ENCODE results near the gene BHLHA15. TPM values are rescaled to one million over a fixed set of nuclear protein-coding genes. Genes with fewer than 3 reads are reported as not detected.
"Not testable (repeated sequence)": the region's sequence is repeated elsewhere in the genome, so short reads cannot be mapped to it uniquely, and the experiment has no call there.

Gene BHLHA15
- total RNA-seq, 1 experiment from 2014 or later, result not detected

- in situ Hi-C loops (cut with HindIII; ENCODE audit: low pct_unique_long_range_greater_than_20kb, low sequenced_read_pairs), result no loop called here
- DNase-seq (ENCODE audit: low read depth), result no peak
These were observed 6.7 kb downstream of the BHLHA15 start for GRCh38 chr7:98217623-98218582.

DNA sequence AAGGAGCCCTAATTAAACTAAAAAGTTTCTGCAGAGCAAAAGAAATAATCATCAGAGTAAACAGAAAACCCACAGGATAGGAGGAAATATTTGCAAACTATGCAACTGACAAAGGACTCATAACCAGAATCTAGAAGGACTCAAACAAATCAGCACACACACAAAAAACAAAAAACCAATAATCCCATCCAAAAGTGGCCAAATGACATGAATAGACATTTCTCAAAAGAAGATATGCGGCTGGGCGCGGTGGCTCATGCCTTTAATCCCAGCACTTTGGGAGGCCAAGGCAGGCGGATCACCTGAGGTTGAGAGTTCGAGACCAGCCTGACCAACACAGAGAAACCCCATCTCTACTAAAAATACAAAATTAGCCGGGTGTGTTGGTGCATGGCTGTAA is 8.1 kb downstream of the BHLHA15 start:
- in situ Hi-C loops (cut with HindIII; ENCODE audit: low pct_unique_long_range_greater_than_20kb, low sequenced_read_pairs); DNase-seq (ENCODE audit: low read depth): not testable (repeated sequence)

- in situ Hi-C loops (cut with HindIII; ENCODE audit: low pct_unique_long_range_greater_than_20kb, low sequenced_read_pairs), result no loop called here
- DNase-seq (ENCODE audit: low read depth), result no peak
These were observed 10.6 kb downstream of the BHLHA15 start for GRCh38 chr7:98221611-98222532.

GRCh38 chr7:98222533-98223195 is 11.4 kb downstream of the BHLHA15 start:
- in situ Hi-C loops (cut with HindIII; ENCODE audit: low pct_unique_long_range_greater_than_20kb, low sequenced_read_pairs), result no loop called here
- no peak for DNase-seq (ENCODE audit: low read depth)

DNA sequence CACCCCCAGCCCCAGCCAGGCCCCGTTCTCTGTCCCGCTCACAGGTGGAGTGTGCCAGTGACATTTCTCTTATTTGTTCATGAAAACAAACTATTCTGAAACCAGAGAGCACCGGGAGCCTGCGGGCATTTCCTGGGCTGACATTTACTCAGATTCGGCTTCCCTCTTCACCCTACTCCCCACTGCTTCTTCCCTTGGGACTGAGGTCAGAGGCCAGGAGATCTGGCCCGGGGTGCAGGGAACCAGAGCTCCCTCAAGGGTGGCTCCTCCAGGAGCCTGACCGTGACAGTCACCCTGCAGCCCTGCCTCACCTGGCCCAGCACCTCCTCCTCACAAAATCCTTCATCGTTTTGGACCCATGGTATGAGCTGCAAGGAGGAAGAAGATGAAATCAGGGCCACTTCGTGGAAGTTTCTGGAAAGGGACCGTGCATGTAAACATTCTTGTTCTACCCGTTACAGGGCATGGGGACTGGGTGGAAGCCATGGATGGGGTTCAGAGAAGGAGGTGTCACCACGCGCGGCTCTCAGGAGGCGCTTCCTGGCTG is 12.2 kb downstream of the BHLHA15 start:
- no peak for DNase-seq (ENCODE audit: low read depth)
- in situ Hi-C loops (cut with HindIII; ENCODE audit: low pct_unique_long_range_greater_than_20kb, low sequenced_read_pairs), result no loop called here

- in situ Hi-C loops (cut with HindIII; ENCODE audit: low pct_unique_long_range_greater_than_20kb, low sequenced_read_pairs), result no loop called here
These were observed 12.9 kb downstream of the BHLHA15 start for GRCh38 chr7:98223898-98224700.

GRCh38 chr7:98224701-98225181 is 13.5 kb downstream of the BHLHA15 start:
- DNase-seq (ENCODE audit: low read depth), result no peak
- in situ Hi-C loops (cut with HindIII; ENCODE audit: low pct_unique_long_range_greater_than_20kb, low sequenced_read_pairs), result no loop called here

More at GRCh38 chr7:98223898-98224700, 12.9 kb downstream of the BHLHA15 start:
- no peak for DNase-seq (ENCODE audit: low read depth)

DNA sequence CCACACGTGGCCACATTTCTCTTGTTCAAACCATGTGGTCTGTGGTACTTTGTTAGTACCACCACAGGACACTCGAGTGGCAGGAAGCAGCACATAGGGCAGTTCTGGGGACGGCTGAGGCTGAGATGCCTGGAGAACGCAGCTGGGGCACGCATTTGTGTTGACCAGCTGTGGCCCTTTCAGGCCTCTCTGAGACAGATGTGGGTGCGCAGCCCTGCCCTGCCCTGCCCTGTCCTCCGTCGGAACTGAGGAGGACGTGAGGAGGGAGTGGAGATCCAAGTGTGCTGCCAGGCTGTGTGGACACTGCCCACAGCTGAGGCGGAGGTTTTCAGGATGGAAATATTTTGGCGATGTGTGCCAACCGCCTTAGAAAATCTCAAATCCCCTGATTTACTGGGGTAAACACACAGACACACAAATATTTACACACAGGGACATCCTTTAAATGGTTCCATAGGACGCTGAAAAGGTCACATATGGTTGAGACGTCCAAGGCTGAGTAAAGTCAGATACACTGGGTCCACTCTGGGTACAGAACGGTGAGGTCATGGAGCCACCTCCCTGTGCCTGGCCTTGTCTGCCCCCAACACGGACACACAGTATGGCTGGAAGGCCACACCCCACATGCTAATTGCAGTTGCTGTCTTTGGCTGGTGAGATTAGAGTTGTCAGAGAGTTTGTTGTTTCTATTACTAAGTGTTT is 14.8 kb downstream of the BHLHA15 start:
- in situ Hi-C loops (cut with HindIII; ENCODE audit: low pct_unique_long_range_greater_than_20kb, low sequenced_read_pairs), result no loop called here
- no peak for DNase-seq (ENCODE audit: low read depth)

DNA sequence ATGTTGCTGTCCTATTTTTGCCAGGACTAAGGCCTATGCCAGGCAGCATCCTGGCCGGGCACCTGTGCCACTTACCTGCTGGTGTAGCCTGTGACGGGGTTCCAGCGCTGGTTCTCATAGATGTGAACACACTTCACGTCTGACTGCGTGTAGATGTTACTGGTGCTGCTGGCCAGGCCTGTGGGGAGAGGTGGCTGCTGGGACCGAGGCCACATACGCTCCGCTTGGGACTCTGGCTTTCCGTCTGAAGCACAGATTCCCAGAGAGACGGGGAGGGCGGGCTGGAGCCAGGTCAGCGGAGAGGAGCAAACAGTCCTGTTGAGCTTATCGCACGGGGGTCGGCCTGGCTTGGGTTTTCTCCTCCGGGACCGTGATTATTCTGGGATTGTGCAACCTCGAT is 16.7 kb downstream of the BHLHA15 start:
- in situ Hi-C loops (cut with HindIII; ENCODE audit: low pct_unique_long_range_greater_than_20kb, low sequenced_read_pairs), result no loop called here

DNA sequence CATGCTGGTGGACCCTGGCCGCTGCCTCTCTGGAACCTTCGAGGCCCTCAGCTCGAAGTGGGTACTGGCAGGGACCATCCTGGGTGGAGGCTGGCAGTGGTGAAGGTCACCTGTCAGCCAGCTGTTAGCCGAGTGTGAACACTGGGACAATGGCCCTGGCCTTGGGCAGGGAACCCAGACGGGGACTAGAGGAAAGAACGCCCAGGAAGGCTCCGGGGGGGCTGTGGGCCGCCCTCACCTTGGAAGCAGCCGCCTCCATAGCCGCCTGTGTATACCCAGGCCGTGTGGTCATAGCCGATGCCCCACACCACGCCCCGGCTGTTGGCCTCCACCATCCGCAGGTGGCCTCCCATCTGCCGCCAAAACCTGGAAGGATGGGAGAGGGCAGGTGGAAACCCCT is 17.6 kb downstream of the BHLHA15 start:
- in situ Hi-C loops (cut with HindIII; ENCODE audit: low pct_unique_long_range_greater_than_20kb, low sequenced_read_pairs), result no loop called here
- DNase-seq (ENCODE audit: low read depth), result no peak

More for the DNA sequence above, 16.7 kb downstream of the BHLHA15 start:
- no peak for DNase-seq (ENCODE audit: low read depth)

DNA sequence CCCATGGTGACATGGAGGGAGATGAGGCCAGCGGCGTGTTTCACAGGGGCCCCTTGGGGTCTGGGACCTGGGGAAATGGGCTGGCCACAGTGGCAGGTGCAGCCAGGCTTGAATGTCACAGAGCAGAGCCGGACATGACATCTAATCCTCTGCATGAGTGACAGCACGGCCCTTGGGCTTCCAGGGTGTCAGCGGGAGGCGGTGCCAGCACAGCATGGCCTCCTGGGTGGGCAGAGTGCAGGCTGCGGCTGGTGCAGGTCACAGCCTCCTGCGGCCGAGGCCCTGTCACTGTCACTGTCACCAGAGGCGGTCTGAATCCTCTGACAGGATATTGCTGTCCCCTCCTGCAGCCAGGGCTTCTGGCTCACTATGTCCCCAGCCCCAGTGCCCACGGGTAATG is 18.2 kb downstream of the BHLHA15 start:
- in situ Hi-C loops (cut with HindIII; ENCODE audit: low pct_unique_long_range_greater_than_20kb, low sequenced_read_pairs), result no loop called here
- no peak for DNase-seq (ENCODE audit: low read depth)

DNA sequence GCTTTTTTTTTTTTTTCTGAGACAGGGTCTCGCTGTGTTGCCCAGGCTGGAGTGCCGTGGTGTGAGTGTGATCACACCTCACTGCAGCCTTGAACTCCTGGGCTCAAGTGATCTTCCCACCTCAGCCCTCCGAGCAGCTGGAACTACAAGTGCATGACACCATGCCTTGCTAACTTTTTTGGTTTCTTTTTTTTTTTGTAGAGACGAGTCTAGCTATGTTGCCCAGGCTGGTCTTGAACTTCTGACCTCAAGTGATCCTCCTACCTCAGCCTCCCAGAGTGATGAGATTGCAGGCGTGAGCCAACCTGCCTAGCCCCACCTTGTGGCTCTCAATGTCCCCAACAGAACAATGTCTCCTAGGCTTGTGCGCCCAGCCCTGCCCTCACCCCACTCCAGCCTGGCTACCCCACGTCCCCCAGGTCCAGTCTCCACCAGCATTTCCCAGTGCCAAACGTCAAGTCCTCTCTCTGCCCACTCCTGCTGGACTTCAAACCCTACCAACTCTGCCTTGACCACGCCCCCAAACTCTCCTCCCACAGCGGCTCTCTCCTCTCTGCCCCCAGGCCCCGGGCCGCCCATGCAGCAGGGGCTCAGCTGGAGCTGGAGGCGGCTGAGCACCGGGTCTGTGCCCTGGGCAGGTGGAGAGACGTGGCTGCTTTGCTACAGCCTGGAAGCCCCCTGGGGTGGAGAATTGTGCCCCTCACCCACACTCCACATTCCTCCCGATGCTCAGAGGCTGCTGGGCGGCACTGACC is 18.9 kb downstream of the BHLHA15 start:
- in situ Hi-C loops (cut with HindIII; ENCODE audit: low pct_unique_long_range_greater_than_20kb, low sequenced_read_pairs), result no loop called here
- DNase-seq (ENCODE audit: low read depth), result no peak

GRCh38 chr7:98230746-98231471 is 19.7 kb downstream of the BHLHA15 start:
- no peak for DNase-seq (ENCODE audit: low read depth)
- in situ Hi-C loops (cut with HindIII; ENCODE audit: low pct_unique_long_range_greater_than_20kb, low sequenced_read_pairs), result no loop called here

- in situ Hi-C loops (cut with HindIII; ENCODE audit: low pct_unique_long_range_greater_than_20kb, low sequenced_read_pairs), result no loop called here
- DNase-seq (ENCODE audit: low read depth), result no peak
These were observed 20.4 kb downstream of the BHLHA15 start for GRCh38 chr7:98231493-98232262.

DNA sequence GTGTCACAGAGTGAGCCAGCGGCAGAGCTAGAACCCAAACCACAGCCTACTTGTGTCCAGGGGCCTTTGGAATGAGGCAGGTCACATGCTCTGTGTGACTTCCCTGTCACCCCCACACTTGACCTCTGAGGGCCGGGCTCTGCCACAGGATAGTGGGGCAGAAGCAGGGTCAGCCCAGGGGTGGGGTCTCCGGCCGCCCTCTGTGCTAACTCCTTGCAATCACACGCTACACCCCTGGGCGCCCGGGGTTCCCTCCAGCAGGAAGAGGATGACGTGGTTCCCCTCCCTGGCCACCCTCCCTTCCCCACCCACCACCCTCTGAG is 21.0 kb downstream of the BHLHA15 start:
- DNase-seq (ENCODE audit: low read depth), result no peak
- in situ Hi-C loops (cut with HindIII; ENCODE audit: low pct_unique_long_range_greater_than_20kb, low sequenced_read_pairs), result no loop called here
